SU-DHL-6 (cell line): ENCODE data around the gene WASHC4.

Source experiments
- H2AFZ ChIP-seq: fragments of 200-600 bp; sonication (generic); 2 replicates; pipeline ENCODE4 v1.6.1; 2014; ENCODE audit warnings: low read depth, mild to moderate bottlenecking, moderate library complexity, mixed read lengths, antibody characterized with exemption, low read length; ENCODE audit not compliant: severe bottlenecking
- H3F3A ChIP-seq: fragments of 200-600 bp; shearing (Covaris generic); 2 replicates; pipeline ENCODE4 v1.6.0; 2016; ENCODE audit warnings: antibody characterized with exemption, mild to moderate bottlenecking; ENCODE audit not compliant: insufficient read depth
- H3K27ac ChIP-seq: fragments of 200-600 bp; sonication (generic); 2 replicates; pipeline ENCODE4 v1.5.1; 2016; ENCODE audit warnings: low read depth, mild to moderate bottlenecking, low read length, moderate library complexity, mixed read lengths
- H3K27me3 ChIP-seq: fragments of 200-600 bp; sonication (generic), shearing (Covaris generic); 2 replicates; pipeline ENCODE4 v1.6.0; 2014; ENCODE audit warnings: mild to moderate bottlenecking, low read length
- H3K36me3 ChIP-seq: fragments of 200-600 bp; sonication (generic); 2 replicates; pipeline ENCODE4 v1.6.1; 2014; ENCODE audit warnings: mild to moderate bottlenecking, low read length, mixed read lengths
- H3K4me2 ChIP-seq: fragments of 300-600, 200-600 bp; shearing (Covaris generic), sonication (generic); 2 replicates; pipeline ENCODE4 v1.6.0; 2014; ENCODE audit warnings: low read length, low read depth, mild to moderate bottlenecking; ENCODE audit not compliant: poor library complexity, severe bottlenecking
- H3K4me3 ChIP-seq: fragments of 200-600 bp; sonication (generic); 2 replicates; pipeline ENCODE4 v1.5.1; 2014; ENCODE audit warnings: antibody characterized with exemption, low read length, mild to moderate bottlenecking, mixed read lengths; ENCODE audit not compliant: insufficient read depth, poor library complexity, severe bottlenecking
- H3K79me2 ChIP-seq: fragments of 200-600 bp; sonication (generic); 2 replicates; pipeline ENCODE4 v1.6.1; 2014; ENCODE audit warnings: mild to moderate bottlenecking, low read length, moderate library complexity; ENCODE audit not compliant: insufficient read depth
- H3K9ac ChIP-seq: fragments of 200-600 bp; sonication (generic); 2 replicates; pipeline ENCODE4 v1.7.0; 2014; ENCODE audit warnings: mild to moderate bottlenecking, low read length
- H3K9me2 ChIP-seq: fragments of 200-600 bp; sonication (generic); replicated peaks from 2 replicates; pipeline ENCODE4 v1.6.1; 2014; ENCODE audit warnings: low read length; ENCODE audit not compliant: insufficient read depth
- H3K9me3 ChIP-seq: fragments of 200-600 bp; sonication (generic); 2 replicates; pipeline ENCODE4 v1.6.1; 2014; ENCODE audit warnings: low read length, mixed read lengths; ENCODE audit not compliant: insufficient read depth
- H4K20me1 ChIP-seq: fragments of 200-600 bp; sonication (generic); 2 replicates; pipeline ENCODE4 v1.6.1; 2014; ENCODE audit warnings: low read depth, mild to moderate bottlenecking, antibody characterized with exemption, low read length, moderate library complexity, mixed read lengths
- CTCF ChIP-seq: fragments of 200-600 bp; sonication (generic); IDR thresholded peaks from one replicate; pipeline ENCODE4 v1.5.1; 2017; ENCODE audit warnings: antibody characterized with exemption, mild to moderate bottlenecking, low read length, moderate library complexity; ENCODE audit not compliant: insufficient read depth, poor library complexity, severe bottlenecking
- EZH2phosphoT487 ChIP-seq: fragments of 200-600 bp; sonication (generic), shearing (Covaris generic); conservative IDR thresholded peaks from 2 replicates; pipeline ENCODE4 v1.6.1; 2018; ENCODE audit warnings: mild to moderate bottlenecking, antibody characterized with exemption, low read length, moderate library complexity, mixed read lengths

WASHC4 gene

GRCh38 chr12:105202202-105202601, 94.7 kb downstream of the WASHC4 start:
- no peak overlapping the region for H3K4me2 ChIP-seq

GRCh38 chr12:105204127-105204526, 96.6 kb downstream of the WASHC4 start:
- Histone ChIP-seq H3K9me3 (no peaks in the 10 kb centered on the region), H3K9me2 (no peaks in the 10 kb centered on the region), H3K4me3 (no peak overlapping the region), H3K27ac (no peak overlapping the region), H4K20me1 (no peaks in the 10 kb centered on the region), H3K36me3 (no peaks in the 10 kb centered on the region), H3K27me3 (no peaks in the 10 kb centered on the region), H3K9ac (no peak overlapping the region), H3F3A (no peaks in the 10 kb centered on the region), H3K79me2 (no peaks in the 10 kb centered on the region), H3K4me2 (no peak overlapping the region), H2AFZ (no peak overlapping the region)
- TF ChIP-seq EZH2phosphoT487 (no peak), CTCF (no peak)

More at GRCh38 chr12:105202202-105202601, 94.7 kb downstream of the WASHC4 start:
- TF ChIP-seq EZH2phosphoT487: no peak
- H3K4me3 ChIP-seq: no peak overlapping the region
- no peaks in the 10 kb centered on the region for H3K27me3 ChIP-seq
- H3F3A ChIP-seq: no peaks in the 10 kb centered on the region
- no peaks in the 10 kb centered on the region for H4K20me1 ChIP-seq
- H3K9me3 ChIP-seq: no peaks in the 10 kb centered on the region
- no peaks in the 10 kb centered on the region for H3K36me3 ChIP-seq
- H3K27ac ChIP-seq: no peak overlapping the region
- H3K79me2 ChIP-seq: no peaks in the 10 kb centered on the region
- no peaks in the 10 kb centered on the region for H3K9me2 ChIP-seq
- H2AFZ ChIP-seq: no peak overlapping the region
- no peak overlapping the region for H3K9ac ChIP-seq

GRCh38 chr12:105204916-105205315, 97.4 kb downstream of the WASHC4 start:
- Histone ChIP-seq H3K9me3 (no peaks in the 10 kb centered on the region), H3K79me2 (no peaks in the 10 kb centered on the region), H3K9ac (no peak overlapping the region), H3K4me3 (no peak overlapping the region), H3K4me2 (no peak overlapping the region), H3K27ac (no peak overlapping the region), H3K36me3 (no peaks in the 10 kb centered on the region), H3K9me2 (no peaks in the 10 kb centered on the region), H4K20me1 (no peaks in the 10 kb centered on the region), H3F3A (no peaks in the 10 kb centered on the region), H3K27me3 (no peaks in the 10 kb centered on the region), H2AFZ (no peak overlapping the region)
- TF ChIP-seq EZH2phosphoT487: no peak

- Histone ChIP-seq H3K9me3 (no peaks in the 10 kb centered on the region), H3K27ac (no peak overlapping the region), H3K27me3 (no peaks in the 10 kb centered on the region), H3K36me3 (no peaks in the 10 kb centered on the region), H3K79me2 (no peaks in the 10 kb centered on the region), H3K4me3 (no peak overlapping the region), H4K20me1 (no peaks in the 10 kb centered on the region), H3F3A (no peaks in the 10 kb centered on the region), H2AFZ (no peak overlapping the region), H3K4me2 (no peak overlapping the region), H3K9ac (no peak overlapping the region), H3K9me2 (no peaks in the 10 kb centered on the region)
- TF ChIP-seq CTCF: no peak
- no peak for TF ChIP-seq EZH2phosphoT487
Observed at GRCh38 chr12:105205322-105206048, 98.0 kb downstream of the WASHC4 start.
